Neural progenitor cell (in vitro differentiated cells): ENCODE data around the gene DLX4.
A peak's percentile ranks its signal among the peaks of the same experiment; 100 is the strongest.

ENCODE experiments used
- EZH2 ChIP-seq: fragments of 200-600 bp; sonication (generic); IDR thresholded peaks from 2 replicates; pipeline ENCODE4 v1.6.1; 2017; ENCODE audit warnings: antibody characterized with exemption, mild to moderate bottlenecking, moderate library complexity
- TF ChIP-seq, protein P1 (sequence below): fragments of 200-600 bp; sonication (generic); IDR thresholded peaks from 2 replicates; pipeline ENCODE4 v1.5.1; 2017; ENCODE audit warnings: antibody characterized with exemption, mild to moderate bottlenecking

DNA sequence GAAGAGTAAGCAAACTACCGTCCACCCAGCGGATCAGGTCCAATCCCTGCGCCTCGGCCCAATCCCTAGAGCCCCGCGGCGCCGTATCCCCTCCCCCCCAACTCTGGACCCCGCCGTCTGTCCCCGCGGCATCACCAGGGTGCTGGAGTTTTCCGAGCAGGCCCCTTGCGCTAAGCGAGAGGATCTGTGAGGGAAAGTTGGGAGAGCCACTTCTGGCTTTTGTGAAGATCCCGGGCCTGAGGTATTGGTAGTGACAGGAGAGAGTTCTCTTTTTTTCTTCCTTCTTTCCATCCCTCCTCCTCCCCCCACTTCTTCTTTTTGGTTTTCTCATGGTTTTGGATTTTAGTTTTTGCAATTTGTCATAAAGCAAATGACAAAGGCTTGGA, 3.5 kb upstream of the DLX4 start:
- TF ChIP-seq, protein P1, sequence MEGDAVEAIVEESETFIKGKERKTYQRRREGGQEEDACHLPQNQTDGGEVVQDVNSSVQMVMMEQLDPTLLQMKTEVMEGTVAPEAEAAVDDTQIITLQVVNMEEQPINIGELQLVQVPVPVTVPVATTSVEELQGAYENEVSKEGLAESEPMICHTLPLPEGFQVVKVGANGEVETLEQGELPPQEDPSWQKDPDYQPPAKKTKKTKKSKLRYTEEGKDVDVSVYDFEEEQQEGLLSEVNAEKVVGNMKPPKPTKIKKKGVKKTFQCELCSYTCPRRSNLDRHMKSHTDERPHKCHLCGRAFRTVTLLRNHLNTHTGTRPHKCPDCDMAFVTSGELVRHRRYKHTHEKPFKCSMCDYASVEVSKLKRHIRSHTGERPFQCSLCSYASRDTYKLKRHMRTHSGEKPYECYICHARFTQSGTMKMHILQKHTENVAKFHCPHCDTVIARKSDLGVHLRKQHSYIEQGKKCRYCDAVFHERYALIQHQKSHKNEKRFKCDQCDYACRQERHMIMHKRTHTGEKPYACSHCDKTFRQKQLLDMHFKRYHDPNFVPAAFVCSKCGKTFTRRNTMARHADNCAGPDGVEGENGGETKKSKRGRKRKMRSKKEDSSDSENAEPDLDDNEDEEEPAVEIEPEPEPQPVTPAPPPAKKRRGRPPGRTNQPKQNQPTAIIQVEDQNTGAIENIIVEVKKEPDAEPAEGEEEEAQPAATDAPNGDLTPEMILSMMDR, result no peak
- peak; percentile 15 for TF ChIP-seq EZH2
